ENCODE measurements around the gene EMILIN2.

The EMILIN2 gene

GRCh38 chr18:2894131-2894840, 47.5 kb downstream of the EMILIN2 start:
- Histone ChIP-seq H3K23ac (ENCODE audit: low read depth, low read length, poor library complexity) (no peak overlapping the region), H2AK5ac (ENCODE audit: low read depth, low read length) (no peak overlapping the region), H2BK120ac (ENCODE audit: low read depth, low read length) (no peak overlapping the region), H4K8ac (ENCODE audit: low read depth, low read length) (no peak overlapping the region), H3K27ac (replicated peaks; ENCODE audit: low read length) (no peak overlapping the region), H3K79me1 (ENCODE audit: low read depth, low read length) (no peaks in the 10 kb centered on the region), H3K9ac (ENCODE audit: low read depth, low read length, poor library complexity) (no peak overlapping the region), H2AFZ (ENCODE audit: low read length) (no peak overlapping the region), H3K4me1 (ENCODE audit: control insufficient read depth in 2 of 2, insufficient read depth in 1 of 2, low read depth in 1 of 2, low read length in 2 of 2) (peaks cover 10% of the 10 kb centered on the region in 2 donors), H3K4me2 (ENCODE audit: insufficient read depth, low read length, poor library complexity, severe bottlenecking) (no peak overlapping the region), H3K27me3 (ENCODE audit: control insufficient read depth in 3 of 3, insufficient read depth in 3 of 3, low read depth in 1 of 3, low read length in 3 of 3) (no peaks in the 10 kb centered on the region), H2BK15ac (ENCODE audit: low read length) (no peak overlapping the region), H3K36me3 (replicated peaks in 1 of 2; ENCODE audit: control insufficient read depth in 2 of 2, insufficient read depth in 2 of 2, low read length in 2 of 2) (no peaks in the 10 kb centered on the region), H3K14ac (ENCODE audit: low read length) (no peak overlapping the region), H3K18ac (ENCODE audit: low read length) (peak overlapping the region; percentile 15), H3K4me3 (ENCODE audit: low read length in 2 of 2) (no peak overlapping the region), H2BK5ac (ENCODE audit: low read length) (no peak overlapping the region), H3K4ac (ENCODE audit: low read length) (no peak overlapping the region), H3K9me3 (replicated peaks in 1 of 2; ENCODE audit: control insufficient read depth in 2 of 2, insufficient read depth in 1 of 2, low read depth in 1 of 2, low read length in 2 of 2) (peaks cover under 1 to 3% of the 10 kb centered on the region in 2 donors), H4K91ac (ENCODE audit: low read depth, low read length, poor library complexity) (no peak overlapping the region), H2BK12ac (ENCODE audit: low read length) (no peak overlapping the region)
- DNase-seq (ENCODE audit: low spot score): no peak
- no CpG with 5 or more reads among the region's 11 CpGs for WGBS, 2 donors (ENCODE audit: extremely low coverage in 2 of 2, insufficient read length in 2 of 2, insufficient replicate concordance in 1 of 2)

GRCh38 chr18:2894841-2895370, 48.1 kb downstream of the EMILIN2 start:
- Histone ChIP-seq H2BK120ac (ENCODE audit: low read depth, low read length) (no peak overlapping the region), H2AFZ (ENCODE audit: low read length) (no peak overlapping the region), H3K4me3 (ENCODE audit: low read length in 2 of 2) (no peak overlapping the region), H3K4ac (ENCODE audit: low read length) (no peak overlapping the region), H3K27ac (replicated peaks; ENCODE audit: low read length) (no peak overlapping the region), H3K4me2 (ENCODE audit: insufficient read depth, low read length, poor library complexity, severe bottlenecking) (no peak overlapping the region), H2BK12ac (ENCODE audit: low read length) (no peak overlapping the region), H3K18ac (ENCODE audit: low read length) (no peak overlapping the region), H3K23ac (ENCODE audit: low read depth, low read length, poor library complexity) (no peak overlapping the region), H3K9me3 (replicated peaks in 1 of 2; ENCODE audit: control insufficient read depth in 2 of 2, insufficient read depth in 1 of 2, low read depth in 1 of 2, low read length in 2 of 2) (peaks cover 0 to 3% of the 10 kb centered on the region in 2 donors), H3K14ac (ENCODE audit: low read length) (no peak overlapping the region), H2AK5ac (ENCODE audit: low read depth, low read length) (no peak overlapping the region), H3K9ac (ENCODE audit: low read depth, low read length, poor library complexity) (no peak overlapping the region), H4K91ac (ENCODE audit: low read depth, low read length, poor library complexity) (no peak overlapping the region), H2BK5ac (ENCODE audit: low read length) (no peak overlapping the region), H3K79me1 (ENCODE audit: low read depth, low read length) (no peaks in the 10 kb centered on the region), H4K8ac (ENCODE audit: low read depth, low read length) (no peak overlapping the region), H3K4me1 (ENCODE audit: control insufficient read depth in 2 of 2, insufficient read depth in 1 of 2, low read depth in 1 of 2, low read length in 2 of 2) (peaks cover 9 to 10% of the 10 kb centered on the region in 2 donors), H3K27me3 (ENCODE audit: control insufficient read depth in 3 of 3, insufficient read depth in 3 of 3, low read depth in 1 of 3, low read length in 3 of 3) (no peaks in the 10 kb centered on the region), H3K36me3 (replicated peaks in 1 of 2; ENCODE audit: control insufficient read depth in 2 of 2, insufficient read depth in 2 of 2, low read length in 2 of 2) (no peaks in the 10 kb centered on the region), H2BK15ac (ENCODE audit: low read length) (no peak overlapping the region)
- no peak for DNase-seq (ENCODE audit: low spot score)
- WGBS, 2 donors (ENCODE audit: extremely low coverage in 2 of 2, insufficient read length in 2 of 2, insufficient replicate concordance in 1 of 2): no CpG with 5 or more reads among the region's 2 CpGs

GRCh38 chr18:2895391-2895790, 48.6 kb downstream of the EMILIN2 start:
- no peak overlapping the region for H2AFZ ChIP-seq (ENCODE audit: low read length)
- H3K79me1 ChIP-seq (ENCODE audit: low read depth, low read length): no peaks in the 10 kb centered on the region
- H3K4me1 ChIP-seq (ENCODE audit: control insufficient read depth in 2 of 2, insufficient read depth in 1 of 2, low read depth in 1 of 2, low read length in 2 of 2): peaks cover 8 to 10% of the 10 kb centered on the region in 2 donors
- no peak overlapping the region for H3K23ac ChIP-seq (ENCODE audit: low read depth, low read length, poor library complexity)
- H3K4ac ChIP-seq (ENCODE audit: low read length): no peak overlapping the region
- no peak overlapping the region for H3K9ac ChIP-seq (ENCODE audit: low read depth, low read length, poor library complexity)
- H4K8ac ChIP-seq (ENCODE audit: low read depth, low read length): no peak overlapping the region
- no peak overlapping the region for H3K4me2 ChIP-seq (ENCODE audit: insufficient read depth, low read length, poor library complexity, severe bottlenecking)
- peak overlapping the region; percentile 11 for H3K18ac ChIP-seq (ENCODE audit: low read length)
- no CpG with 5 or more reads among the region's 7 CpGs for WGBS, 2 donors (ENCODE audit: extremely low coverage in 2 of 2, insufficient read length in 2 of 2, insufficient replicate concordance in 1 of 2)
- no peak overlapping the region for H3K27ac ChIP-seq (replicated peaks; ENCODE audit: low read length)
- H2BK12ac ChIP-seq (ENCODE audit: low read length): peak overlapping the region; percentile 85
- peak overlapping the region; percentile 16 for H2AK5ac ChIP-seq (ENCODE audit: low read depth, low read length)
- H2BK5ac ChIP-seq (ENCODE audit: low read length): no peak overlapping the region
- no peak overlapping the region for H3K4me3 ChIP-seq (ENCODE audit: low read length in 2 of 2)
- H4K91ac ChIP-seq (ENCODE audit: low read depth, low read length, poor library complexity): no peak overlapping the region
- H2BK120ac ChIP-seq (ENCODE audit: low read depth, low read length): no peak overlapping the region
- H3K14ac ChIP-seq (ENCODE audit: low read length): no peak overlapping the region
- H3K27me3 ChIP-seq (ENCODE audit: control insufficient read depth in 3 of 3, insufficient read depth in 3 of 3, low read depth in 1 of 3, low read length in 3 of 3): no peaks in the 10 kb centered on the region
- H3K36me3 ChIP-seq (replicated peaks in 1 of 2; ENCODE audit: control insufficient read depth in 2 of 2, insufficient read depth in 2 of 2, low read length in 2 of 2): no peaks in the 10 kb centered on the region
- DNase-seq (ENCODE audit: low spot score): no peak
- H3K9me3 ChIP-seq (replicated peaks in 1 of 2; ENCODE audit: control insufficient read depth in 2 of 2, insufficient read depth in 1 of 2, low read depth in 1 of 2, low read length in 2 of 2): peaks cover 0 to 3% of the 10 kb centered on the region in 2 donors
- H2BK15ac ChIP-seq (ENCODE audit: low read length): peak overlapping the region; percentile 1

- H2AFZ ChIP-seq (ENCODE audit: low read length): no peak overlapping the region
- no peak overlapping the region for H2AK5ac ChIP-seq (ENCODE audit: low read depth, low read length)
- H4K91ac ChIP-seq (ENCODE audit: low read depth, low read length, poor library complexity): no peak overlapping the region
- H3K79me1 ChIP-seq (ENCODE audit: low read depth, low read length): no peaks in the 10 kb centered on the region
- no peak overlapping the region for H2BK120ac ChIP-seq (ENCODE audit: low read depth, low read length)
- H3K4me1 ChIP-seq (ENCODE audit: control insufficient read depth in 2 of 2, insufficient read depth in 1 of 2, low read depth in 1 of 2, low read length in 2 of 2): peaks cover 7 to 12% of the 10 kb centered on the region in 2 donors
- no peak overlapping the region for H3K9ac ChIP-seq (ENCODE audit: low read depth, low read length, poor library complexity)
- no peak overlapping the region for H3K4me2 ChIP-seq (ENCODE audit: insufficient read depth, low read length, poor library complexity, severe bottlenecking)
- H3K18ac ChIP-seq (ENCODE audit: low read length): no peak overlapping the region
- H3K36me3 ChIP-seq (replicated peaks in 1 of 2; ENCODE audit: control insufficient read depth in 2 of 2, insufficient read depth in 2 of 2, low read length in 2 of 2): no peaks in the 10 kb centered on the region
- H2BK12ac ChIP-seq (ENCODE audit: low read length): no peak overlapping the region
- peaks cover 0 to 3% of the 10 kb centered on the region in 2 donors for H3K9me3 ChIP-seq (replicated peaks in 1 of 2; ENCODE audit: control insufficient read depth in 2 of 2, insufficient read depth in 1 of 2, low read depth in 1 of 2, low read length in 2 of 2)
- H3K27me3 ChIP-seq (ENCODE audit: control insufficient read depth in 3 of 3, insufficient read depth in 3 of 3, low read depth in 1 of 3, low read length in 3 of 3): no peaks in the 10 kb centered on the region
- DNase-seq (ENCODE audit: low spot score): no peak
- H3K23ac ChIP-seq (ENCODE audit: low read depth, low read length, poor library complexity): no peak overlapping the region
- WGBS, 2 donors (ENCODE audit: extremely low coverage in 2 of 2, insufficient read length in 2 of 2, insufficient replicate concordance in 1 of 2): no CpG with 5 or more reads among the region's 4 CpGs
- H3K4ac ChIP-seq (ENCODE audit: low read length): no peak overlapping the region
- no peak overlapping the region for H3K14ac ChIP-seq (ENCODE audit: low read length)
- no peak overlapping the region for H2BK5ac ChIP-seq (ENCODE audit: low read length)
- H4K8ac ChIP-seq (ENCODE audit: low read depth, low read length): no peak overlapping the region
- no peak overlapping the region for H2BK15ac ChIP-seq (ENCODE audit: low read length)
- no peak overlapping the region for H3K27ac ChIP-seq (replicated peaks; ENCODE audit: low read length)
- H3K4me3 ChIP-seq (ENCODE audit: low read length in 2 of 2): no peak overlapping the region
These were observed 50.2 kb downstream of the EMILIN2 start for GRCh38 chr18:2896990-2897389.

Measured in neuronal stem cell (in vitro differentiated cells).